ENCODE measurements around the gene ASIC2.
"Not testable (repeated sequence)": the region's sequence is repeated elsewhere in the genome, so short reads cannot be mapped to it uniquely, and the experiment has no call there.

Gene ASIC2

DNA sequence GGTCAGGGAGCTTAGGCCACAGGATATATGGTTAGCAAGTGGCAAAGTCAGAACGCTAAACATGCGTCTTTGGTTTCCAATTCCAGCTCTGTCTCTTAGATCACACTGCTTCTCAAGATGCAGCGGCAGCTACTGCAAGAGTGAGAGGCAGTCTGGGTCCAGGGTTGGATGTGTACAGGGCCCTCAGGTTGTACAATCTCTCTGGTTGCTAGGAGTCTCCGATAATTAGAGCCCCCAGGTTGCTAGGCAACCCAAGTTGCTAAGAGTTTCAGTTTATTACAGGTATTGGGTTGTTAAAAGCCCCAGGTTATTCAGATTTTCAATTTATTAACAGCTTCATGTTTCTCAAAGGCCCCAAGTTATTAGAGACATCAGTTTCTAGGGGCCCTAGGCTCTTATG, 317.0 kb downstream of the ASIC2 start:
- no peak overlapping the region for H3K4me2 ChIP-seq (ENCODE audit: low read length)
- H3K4me1 ChIP-seq (ENCODE audit: control insufficient read depth, low read length), result no peaks in the 10 kb centered on the region
- H3K9me3 ChIP-seq (ENCODE audit: control insufficient read depth, insufficient read depth, low read length), result no peaks in the 10 kb centered on the region
- H3K79me2 ChIP-seq (ENCODE audit: control insufficient read depth, low read length), result no peaks in the 10 kb centered on the region
- no peaks in the 10 kb centered on the region for H4K20me1 ChIP-seq (ENCODE audit: control insufficient read depth, insufficient read depth, low read depth, low read length)
- H3K4me3 ChIP-seq (ENCODE audit: low read length), result no peak overlapping the region
- no peak overlapping the region for H3K27ac ChIP-seq (ENCODE audit: low read depth, low read length)
- H3K27me3 ChIP-seq (ENCODE audit: control insufficient read depth, low read length), result no peaks in the 10 kb centered on the region
- no peaks in the 10 kb centered on the region for H3K36me3 ChIP-seq (ENCODE audit: control insufficient read depth, low read length)
- TF ChIP-seq, protein P1, sequence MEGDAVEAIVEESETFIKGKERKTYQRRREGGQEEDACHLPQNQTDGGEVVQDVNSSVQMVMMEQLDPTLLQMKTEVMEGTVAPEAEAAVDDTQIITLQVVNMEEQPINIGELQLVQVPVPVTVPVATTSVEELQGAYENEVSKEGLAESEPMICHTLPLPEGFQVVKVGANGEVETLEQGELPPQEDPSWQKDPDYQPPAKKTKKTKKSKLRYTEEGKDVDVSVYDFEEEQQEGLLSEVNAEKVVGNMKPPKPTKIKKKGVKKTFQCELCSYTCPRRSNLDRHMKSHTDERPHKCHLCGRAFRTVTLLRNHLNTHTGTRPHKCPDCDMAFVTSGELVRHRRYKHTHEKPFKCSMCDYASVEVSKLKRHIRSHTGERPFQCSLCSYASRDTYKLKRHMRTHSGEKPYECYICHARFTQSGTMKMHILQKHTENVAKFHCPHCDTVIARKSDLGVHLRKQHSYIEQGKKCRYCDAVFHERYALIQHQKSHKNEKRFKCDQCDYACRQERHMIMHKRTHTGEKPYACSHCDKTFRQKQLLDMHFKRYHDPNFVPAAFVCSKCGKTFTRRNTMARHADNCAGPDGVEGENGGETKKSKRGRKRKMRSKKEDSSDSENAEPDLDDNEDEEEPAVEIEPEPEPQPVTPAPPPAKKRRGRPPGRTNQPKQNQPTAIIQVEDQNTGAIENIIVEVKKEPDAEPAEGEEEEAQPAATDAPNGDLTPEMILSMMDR (IDR thresholded peaks at IDR 0.05; ENCODE audit: low read depth, low read length, poor library complexity, severe bottlenecking), result no peak
- TF ChIP-seq EZH2phosphoT487 (IDR thresholded peaks at IDR 0.05; ENCODE audit: borderline replicate concordance, low read length), result no peak
- no peaks in the 10 kb centered on the region for H3K9me2 ChIP-seq (replicated peaks; ENCODE audit: control insufficient read depth, low read length)
- H3F3A ChIP-seq (ENCODE audit: control insufficient read depth, insufficient read depth), result no peaks in the 10 kb centered on the region

DNA sequence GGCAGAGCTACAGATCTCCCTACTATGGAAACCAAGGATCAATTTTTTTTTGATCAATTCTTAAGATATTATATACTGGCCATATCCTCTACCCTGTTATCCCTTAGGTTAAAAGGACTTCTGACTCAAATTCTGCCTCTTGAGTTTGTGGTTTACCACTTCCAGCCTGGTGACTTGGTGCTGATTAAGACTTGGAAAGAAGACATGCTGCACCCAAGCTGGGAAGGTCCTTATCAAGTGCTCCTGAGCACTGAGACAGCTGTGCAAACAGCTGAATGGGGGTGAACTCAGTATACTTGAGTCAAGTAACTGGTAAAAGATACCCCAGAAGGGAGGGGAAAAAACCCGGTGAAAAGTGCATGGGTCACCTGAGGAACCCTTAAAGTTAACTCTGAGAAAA, 321.9 kb downstream of the ASIC2 start:
- Histone ChIP-seq H4K20me1 (ENCODE audit: control insufficient read depth, insufficient read depth, low read depth, low read length) (no peaks in the 10 kb centered on the region), H3K27me3 (ENCODE audit: control insufficient read depth, low read length) (no peaks in the 10 kb centered on the region), H3K36me3 (ENCODE audit: control insufficient read depth, low read length) (no peaks in the 10 kb centered on the region), H3K9me3 (ENCODE audit: control insufficient read depth, insufficient read depth, low read length) (no peaks in the 10 kb centered on the region), H3K4me2 (ENCODE audit: low read length) (no peak overlapping the region), H3K4me1 (ENCODE audit: control insufficient read depth, low read length) (no peaks in the 10 kb centered on the region), H3K9me2 (replicated peaks; ENCODE audit: control insufficient read depth, low read length) (no peaks in the 10 kb centered on the region), H3K4me3 (ENCODE audit: low read length) (no peak overlapping the region), H3F3A (ENCODE audit: control insufficient read depth, insufficient read depth) (no peaks in the 10 kb centered on the region), H3K27ac (ENCODE audit: low read depth, low read length) (no peak overlapping the region), H3K79me2 (ENCODE audit: control insufficient read depth, low read length) (no peaks in the 10 kb centered on the region)
- TF ChIP-seq, protein P1 (IDR thresholded peaks at IDR 0.05; ENCODE audit: low read depth, low read length, poor library complexity, severe bottlenecking), result no peak
- no peak for TF ChIP-seq EZH2phosphoT487 (IDR thresholded peaks at IDR 0.05; ENCODE audit: borderline replicate concordance, low read length)

- H3K4me3 ChIP-seq (ENCODE audit: low read length), result no peak overlapping the region
- H3K9me3 ChIP-seq (ENCODE audit: control insufficient read depth, insufficient read depth, low read length), result no peaks in the 10 kb centered on the region
- H3K36me3 ChIP-seq (ENCODE audit: control insufficient read depth, low read length), result no peaks in the 10 kb centered on the region
- no peaks in the 10 kb centered on the region for H4K20me1 ChIP-seq (ENCODE audit: control insufficient read depth, insufficient read depth, low read depth, low read length)
- no peak overlapping the region for H3K4me2 ChIP-seq (ENCODE audit: low read length)
- H3K4me1 ChIP-seq (ENCODE audit: control insufficient read depth, low read length), result no peaks in the 10 kb centered on the region
- H3K79me2 ChIP-seq (ENCODE audit: control insufficient read depth, low read length), result no peaks in the 10 kb centered on the region
- H3K27ac ChIP-seq (ENCODE audit: low read depth, low read length), result no peak overlapping the region
- TF ChIP-seq, protein P1 (IDR thresholded peaks at IDR 0.05; ENCODE audit: low read depth, low read length, poor library complexity, severe bottlenecking), result no peak
- TF ChIP-seq EZH2phosphoT487 (IDR thresholded peaks at IDR 0.05; ENCODE audit: borderline replicate concordance, low read length), result no peak
- no peaks in the 10 kb centered on the region for H3K9me2 ChIP-seq (replicated peaks; ENCODE audit: control insufficient read depth, low read length)
- no peaks in the 10 kb centered on the region for H3F3A ChIP-seq (ENCODE audit: control insufficient read depth, insufficient read depth)
- no peaks in the 10 kb centered on the region for H3K27me3 ChIP-seq (ENCODE audit: control insufficient read depth, low read length)
Measured at GRCh38 chr17:32970281-32970680, 322.8 kb downstream of the ASIC2 start.

DNA sequence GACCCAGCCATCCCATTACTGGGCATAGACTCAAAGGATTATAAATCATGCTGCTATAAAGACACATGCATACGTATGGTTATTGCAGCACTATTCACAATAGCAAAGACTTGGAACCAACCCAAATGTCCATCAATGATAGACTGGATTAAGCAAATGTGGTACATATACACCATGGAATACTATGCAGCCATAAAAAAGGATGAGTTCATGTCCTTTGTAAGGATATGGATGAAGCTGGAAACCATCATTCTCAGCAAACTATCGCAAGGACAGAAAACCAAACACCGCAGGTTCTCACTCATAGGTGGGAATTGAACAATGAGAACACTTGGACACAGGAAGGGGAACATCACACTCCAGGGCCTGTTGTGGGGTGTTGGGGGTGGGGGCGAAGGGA, 323.9 kb downstream of the ASIC2 start:
- not testable (repeated sequence) for H4K20me1 ChIP-seq (ENCODE audit: control insufficient read depth, insufficient read depth, low read depth, low read length); H3K79me2 ChIP-seq (ENCODE audit: control insufficient read depth, low read length); H3F3A ChIP-seq (ENCODE audit: control insufficient read depth, insufficient read depth); H3K36me3 ChIP-seq (ENCODE audit: control insufficient read depth, low read length); H3K4me2 ChIP-seq (ENCODE audit: low read length); H3K27me3 ChIP-seq (ENCODE audit: control insufficient read depth, low read length); H3K4me1 ChIP-seq (ENCODE audit: control insufficient read depth, low read length); H3K4me3 ChIP-seq (ENCODE audit: low read length); H3K9me3 ChIP-seq (ENCODE audit: control insufficient read depth, insufficient read depth, low read length); H3K9me2 ChIP-seq (replicated peaks; ENCODE audit: control insufficient read depth, low read length); H3K27ac ChIP-seq (ENCODE audit: low read depth, low read length)
